ENCODE data around the gene MGAT4C. TPM values are rescaled to one million over a fixed set of nuclear protein-coding genes. Genes with fewer than 3 reads are reported as not detected.
A peak's percentile ranks its signal among the peaks of the same experiment; 100 is the strongest.

The MGAT4C gene
- total RNA-seq, 1 donor from 2014 or later = not detected

DNA sequence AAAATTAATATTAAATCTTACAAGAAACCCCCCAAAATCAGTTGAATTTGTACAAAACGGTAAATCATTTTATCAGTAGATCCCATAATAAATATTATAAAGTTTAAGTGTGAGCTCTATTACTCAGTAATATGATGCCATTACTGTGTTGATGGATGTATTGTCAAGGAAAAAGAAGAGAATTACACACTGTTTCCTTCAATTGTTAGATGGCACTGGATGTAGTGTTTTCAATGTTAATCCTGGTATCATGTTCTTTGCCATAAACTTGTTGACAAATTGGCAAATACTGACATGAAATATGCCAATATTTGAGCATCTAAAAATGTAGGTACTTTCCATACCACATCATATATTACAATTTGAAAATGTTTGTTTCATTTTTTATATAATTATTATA is 280.5 kb downstream of the MGAT4C start:
- no peak for DNase-seq (ENCODE audit: low read depth)

- no peak for DNase-seq (ENCODE audit: low read depth)
Observed at GRCh38 chr12:85971800-85972199, 284.4 kb downstream of the MGAT4C start.

DNA sequence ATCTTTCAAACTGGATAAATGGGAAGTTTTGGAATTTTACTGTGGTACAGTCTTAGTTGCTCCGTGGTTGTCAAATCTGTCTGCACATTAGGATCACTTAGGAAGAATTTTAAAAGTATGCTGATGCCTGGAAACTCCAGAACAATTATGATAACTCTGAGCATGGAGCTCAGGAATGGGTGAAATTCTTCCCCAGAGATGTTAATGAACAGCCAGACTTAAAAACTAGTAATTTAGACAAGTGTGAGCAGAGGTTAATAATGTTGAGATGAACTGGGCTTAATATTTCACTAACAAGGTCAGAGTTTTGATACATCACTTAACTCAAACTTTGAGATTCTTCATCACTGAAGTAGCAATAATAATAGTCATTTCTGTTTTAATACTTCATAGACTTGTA is 287.6 kb downstream of the MGAT4C start:
- DNase-seq (ENCODE audit: low read depth) = peak; percentile 74

GRCh38 chr12:85963326-85963725 is 292.9 kb downstream of the MGAT4C start:
- peak; percentile 34 for DNase-seq (ENCODE audit: low read depth)

- no peak for DNase-seq (ENCODE audit: low read depth)
Observed at GRCh38 chr12:85956081-85956480, 300.1 kb downstream of the MGAT4C start.

- DNase-seq (ENCODE audit: low read depth) = peak; percentile 16
Observed at GRCh38 chr12:85955127-85955526, 301.1 kb downstream of the MGAT4C start.

- peak; percentile 33 for DNase-seq (ENCODE audit: low read depth)
Observed at GRCh38 chr12:85951823-85952222, 304.4 kb downstream of the MGAT4C start.

DNA sequence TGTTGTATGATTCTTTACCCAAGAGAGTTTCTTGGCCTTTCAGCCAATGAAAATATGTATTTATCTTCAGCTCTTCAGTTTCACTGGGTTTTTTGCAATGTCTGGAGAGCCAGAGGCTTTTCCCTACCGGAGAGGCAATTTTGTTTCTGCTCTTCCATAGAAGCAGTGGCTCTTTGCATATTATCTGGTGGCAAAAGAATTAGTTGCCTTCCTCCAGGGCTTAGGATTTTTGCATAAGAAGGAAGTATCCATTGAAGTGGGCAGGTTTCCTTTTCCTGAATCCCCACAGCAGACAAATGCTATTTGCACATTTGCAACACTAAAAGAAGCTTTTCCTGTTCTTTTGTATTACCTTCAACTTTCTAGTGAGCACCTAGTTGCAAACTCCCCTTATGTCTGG is 306.9 kb downstream of the MGAT4C start:
- DNase-seq (ENCODE audit: low read depth) = no peak

GRCh38 chr12:85948340-85948739 is 307.9 kb downstream of the MGAT4C start:
- no peak for DNase-seq (ENCODE audit: low read depth)

- DNase-seq (ENCODE audit: low read depth) = no peak
Observed at GRCh38 chr12:85947286-85947685, 308.9 kb downstream of the MGAT4C start.

DNA sequence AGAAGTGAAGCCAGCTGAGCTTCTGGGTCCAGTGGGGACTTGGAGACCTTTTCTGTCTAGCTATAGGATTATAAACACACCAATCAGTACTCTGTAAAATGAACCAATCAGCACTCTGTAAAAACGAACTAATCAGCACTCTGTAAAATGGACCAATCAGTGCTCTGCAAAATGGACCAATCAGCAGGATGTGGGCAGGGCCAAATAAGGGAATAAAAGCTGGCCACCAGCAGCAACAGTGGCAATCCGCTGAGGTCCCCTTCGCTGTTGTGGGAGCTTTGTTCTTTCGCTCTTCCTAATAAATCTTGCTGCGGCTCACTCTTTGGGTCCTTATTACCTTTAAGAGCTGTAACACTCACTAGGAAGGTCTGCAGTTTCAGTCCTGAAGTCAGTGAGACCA is 309.8 kb downstream of the MGAT4C start:
- no peak for DNase-seq (ENCODE audit: low read depth)

DNA sequence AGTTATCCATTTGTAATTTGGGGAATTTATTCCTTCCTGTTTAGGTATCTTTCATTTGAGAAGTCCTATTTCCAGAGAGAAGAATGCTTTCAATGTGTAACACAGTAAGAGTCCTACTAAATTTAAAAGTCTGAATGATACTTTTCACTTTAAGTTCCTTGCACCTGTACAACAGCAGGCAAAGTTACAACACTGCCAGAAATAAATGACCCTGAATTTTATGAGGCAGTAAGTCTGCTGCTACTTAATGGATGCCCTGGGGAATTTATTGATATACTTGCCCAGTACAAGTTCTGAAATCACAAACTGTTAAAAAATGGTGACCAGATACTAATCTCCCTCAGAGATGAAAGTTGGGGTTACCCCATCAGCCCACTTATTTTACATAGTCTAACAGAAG is 329.0 kb downstream of the MGAT4C start:
- peak; percentile 82 for DNase-seq (ENCODE audit: low read depth)

- peak; percentile 28 for DNase-seq (ENCODE audit: low read depth)
Observed at GRCh38 chr12:85923767-85924331, 332.3 kb downstream of the MGAT4C start.

DNA sequence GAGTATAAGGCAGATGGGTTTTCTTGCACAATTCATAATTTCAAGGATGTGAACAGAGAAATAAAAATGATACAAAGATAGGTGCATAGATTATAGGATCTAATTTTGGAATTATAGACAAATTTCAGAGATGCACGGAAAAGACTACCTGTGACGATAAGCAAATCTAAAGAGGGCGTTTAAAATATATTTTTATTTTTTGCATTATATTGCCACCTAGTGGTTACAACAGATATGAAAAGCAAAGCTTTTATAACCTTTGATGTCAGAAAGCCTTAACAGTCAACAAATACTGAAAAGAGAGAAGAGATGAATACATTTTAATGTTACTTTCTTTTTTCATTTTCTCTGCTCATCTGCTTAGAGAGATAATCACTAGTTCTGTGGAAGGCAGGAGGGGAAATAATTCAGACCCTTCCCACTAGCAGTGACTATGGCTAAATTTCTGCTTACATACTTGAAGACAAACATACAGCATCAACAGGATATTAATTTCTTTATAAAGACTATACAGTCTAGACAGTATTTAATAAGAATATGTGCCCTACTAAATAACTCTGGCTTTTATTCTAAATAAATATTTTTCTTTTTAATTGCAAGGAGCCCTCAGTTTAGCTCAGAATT is 335.8 kb downstream of the MGAT4C start:
- DNase-seq (ENCODE audit: low read depth) = peak; percentile 35
